HG02884 (cell line): ENCODE measurements around the gene GPER1.
"Not testable (repeated sequence)": the region's sequence is repeated elsewhere in the genome, so short reads cannot be mapped to it uniquely, and the experiment has no call there.

ENCODE experiments used
- ATAC-seq: cut with Tn5 transposase; IDR thresholded peaks from one replicate; pipeline ENCODE4 v1.9.1; 2021; ENCODE audit warnings: mild to moderate bottlenecking, moderate library complexity; ENCODE audit not compliant: unreplicated experiment

GPER1 gene

GRCh38 chr7:1116383-1117008, 28.6 kb downstream of the GPER1 start:
- not testable (repeated sequence) for ATAC-seq

GRCh38 chr7:1117321-1117928, 29.5 kb downstream of the GPER1 start:
- ATAC-seq = no peak

- ATAC-seq = no peak
These were observed 31.3 kb downstream of the GPER1 start for GRCh38 chr7:1119201-1119600.

GRCh38 chr7:1120791-1121190, 32.9 kb downstream of the GPER1 start:
- ATAC-seq = no peak

GRCh38 chr7:1121476-1121875, 33.6 kb downstream of the GPER1 start:
- no peak for ATAC-seq

GRCh38 chr7:1121886-1122831, 34.2 kb downstream of the GPER1 start:
- no peak for ATAC-seq

- no peak for ATAC-seq
These were observed 35.1 kb downstream of the GPER1 start for GRCh38 chr7:1122832-1123501.

- no peak for ATAC-seq
These were observed 35.8 kb downstream of the GPER1 start for GRCh38 chr7:1123715-1124114.

- no peak for ATAC-seq
These were observed 36.3 kb downstream of the GPER1 start for GRCh38 chr7:1124164-1124563.

GRCh38 chr7:1124816-1125602, 37.1 kb downstream of the GPER1 start:
- ATAC-seq = no peak

- no peak for ATAC-seq
These were observed 37.7 kb downstream of the GPER1 start for GRCh38 chr7:1125603-1125969.

GRCh38 chr7:1127001-1127400, 39.1 kb downstream of the GPER1 start:
- ATAC-seq = no peak

- no peak for ATAC-seq
These were observed 41.5 kb downstream of the GPER1 start for GRCh38 chr7:1129431-1129830.

- no peak for ATAC-seq
These were observed 42.4 kb downstream of the GPER1 start for GRCh38 chr7:1130021-1130990.

GRCh38 chr7:1131471-1132265, 43.8 kb downstream of the GPER1 start:
- ATAC-seq = no peak

- no peak for ATAC-seq
These were observed 47.0 kb downstream of the GPER1 start for GRCh38 chr7:1134951-1135350.

GRCh38 chr7:1136841-1137516, 49.1 kb downstream of the GPER1 start:
- ATAC-seq = no peak
